Hematopoietic multipotent progenitor cell treated with erythropoietin and hydrocortisone succinate and interleukin-3 and kit ligand, for 17 days (in vitro differentiated cells): ENCODE measurements around the gene RAB4A.

Source experiments
- DNase-seq: peaks from one replicate; pipeline ENCODE4 v3.0.0-alpha.2; 2015; ENCODE audit warnings: low spot score

The RAB4A gene

GRCh38 chr1:229270547-229271447, at the start of gene RAB4A:
Gene RAB4A, plus strand, starts transcription at chr1:229271111. Its CDS starts 229 bp downstream, at chr1:229271340.
- peak; percentile 68 for DNase-seq

DNA sequence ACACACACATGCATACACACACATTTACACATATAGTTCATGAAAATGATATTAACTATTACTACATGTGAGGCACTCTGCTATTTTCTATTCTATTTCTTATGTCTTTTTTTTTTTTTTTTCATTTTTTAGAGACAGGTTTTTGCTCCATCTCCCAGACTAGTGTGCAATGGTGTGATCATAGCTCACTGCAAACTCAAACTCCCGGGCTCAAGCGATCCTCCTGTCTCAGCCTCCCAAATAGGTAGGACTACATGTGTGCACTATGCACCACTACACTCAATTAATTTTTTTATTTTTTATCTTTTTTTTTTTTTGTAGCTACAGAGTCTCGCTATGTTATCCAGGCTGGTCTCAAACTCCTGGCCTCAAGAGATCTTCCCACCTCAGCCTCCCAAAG, 48.8 kb upstream of the RAB4A start:
- DNase-seq, result no peak

DNA sequence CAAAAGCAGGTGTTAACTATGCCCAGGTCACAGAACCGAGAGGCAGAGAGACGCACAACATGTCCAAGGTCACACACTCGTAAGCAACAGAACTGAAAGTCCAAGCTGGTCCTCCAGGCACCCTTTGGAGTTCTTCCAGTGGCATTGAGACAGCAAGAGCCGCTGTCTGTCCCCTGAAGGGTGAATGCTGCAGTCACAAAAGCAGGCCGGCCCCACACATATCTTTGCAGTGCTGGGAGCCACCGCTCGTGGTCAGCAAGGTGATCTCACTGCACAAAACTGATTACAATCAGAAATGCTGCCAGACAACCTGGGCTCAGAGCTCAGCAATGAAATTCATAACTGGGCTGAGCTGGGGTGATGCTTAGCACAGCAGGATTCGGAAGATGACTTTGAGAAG, 47.4 kb upstream of the RAB4A start:
- DNase-seq, result no peak

- DNase-seq, result no peak
These were observed 46.6 kb upstream of the RAB4A start for GRCh38 chr1:229224308-229224707.

- no peak for DNase-seq
These were observed 45.6 kb upstream of the RAB4A start for GRCh38 chr1:229225331-229225782.

- no peak for DNase-seq
These were observed 44.1 kb upstream of the RAB4A start for GRCh38 chr1:229226796-229227195.

DNA sequence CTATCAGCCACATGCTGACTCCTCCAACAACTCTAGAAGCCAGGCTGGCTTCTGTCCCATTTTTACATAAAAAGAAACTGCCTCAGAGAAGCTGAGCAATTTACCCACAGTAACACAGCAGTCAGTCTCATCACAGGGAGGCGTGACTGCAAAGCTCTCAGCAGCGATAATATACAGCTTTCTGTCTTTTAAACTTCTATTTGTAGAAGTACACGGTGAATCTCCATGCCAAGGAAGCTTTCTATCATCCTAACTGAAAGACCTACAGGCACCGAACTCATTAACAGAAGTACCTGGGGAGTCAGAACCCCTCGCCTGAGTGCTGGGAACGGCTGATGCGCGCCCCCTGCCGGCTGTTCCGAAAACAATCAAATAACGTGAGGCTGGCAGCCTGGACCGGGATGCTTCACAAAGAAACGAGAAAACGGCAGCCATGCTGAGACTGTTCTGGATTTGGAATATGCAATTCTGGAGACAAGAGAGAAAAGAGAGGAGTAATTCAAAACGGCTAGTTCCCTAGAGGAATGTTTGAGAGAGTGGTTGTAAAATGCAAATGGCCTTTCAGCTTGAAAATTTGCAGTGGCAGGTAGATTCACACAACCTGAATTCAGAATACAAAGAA, 43.5 kb upstream of the RAB4A start:
- peak; percentile 52 for DNase-seq

- no peak for DNase-seq
These were observed 42.4 kb upstream of the RAB4A start for GRCh38 chr1:229228522-229228921.

GRCh38 chr1:229229137-229229720, 41.7 kb upstream of the RAB4A start:
- no peak for DNase-seq

DNA sequence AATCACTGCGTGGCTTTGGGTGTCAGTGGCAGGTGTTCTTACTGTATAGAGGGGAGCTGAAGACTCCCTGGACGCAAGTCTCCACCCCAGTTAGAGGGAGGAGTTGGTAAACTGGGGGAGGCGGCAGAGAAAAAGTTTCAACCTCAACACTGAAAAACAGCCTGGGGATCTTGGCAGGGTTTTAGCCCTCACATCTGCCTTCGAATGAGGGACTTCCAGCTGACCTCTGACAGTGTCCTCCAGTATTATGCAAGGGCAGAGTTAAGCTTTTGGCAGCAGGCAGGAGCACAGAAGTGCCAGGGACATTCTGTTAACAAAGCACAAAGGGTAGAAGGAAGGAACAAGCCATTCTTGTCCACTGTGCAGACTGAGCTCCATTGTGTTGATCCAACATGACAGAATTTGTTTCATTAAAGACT, 41.2 kb upstream of the RAB4A start:
- no peak for DNase-seq

DNA sequence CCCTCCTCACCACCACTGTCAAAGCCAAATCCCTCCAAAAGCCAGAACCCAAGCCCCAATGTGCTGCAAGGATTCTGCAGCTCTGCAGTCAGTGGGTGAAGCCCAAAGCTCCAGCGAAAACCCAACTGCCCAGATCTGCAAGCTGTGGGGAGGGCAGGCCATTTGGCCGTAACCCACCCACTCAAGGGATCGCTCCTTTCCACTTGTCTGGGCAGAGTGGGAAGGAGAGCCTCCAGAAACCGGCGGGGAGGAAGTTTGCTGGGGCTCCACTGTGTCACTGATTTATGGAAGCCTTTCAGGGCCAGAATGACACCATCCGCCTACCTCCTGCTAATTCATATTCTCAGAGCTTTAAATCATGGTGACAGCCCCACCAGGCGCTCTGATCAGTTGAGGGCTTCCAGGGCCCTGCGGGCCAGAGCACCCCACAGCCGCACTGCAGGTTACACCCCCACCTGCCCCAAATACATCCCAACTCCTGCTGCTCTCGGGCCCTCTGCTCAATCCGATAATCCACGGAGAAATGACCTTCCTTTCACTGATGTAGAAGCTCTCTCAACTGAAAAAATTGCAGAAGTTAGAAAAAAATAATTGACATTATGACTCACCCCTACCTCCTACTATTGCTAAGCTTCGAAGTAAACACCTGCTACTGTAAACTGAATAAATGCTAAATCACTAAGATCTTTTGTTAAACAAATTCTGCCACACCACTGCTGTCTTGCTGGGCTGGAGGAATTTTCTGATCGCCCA, 40.6 kb upstream of the RAB4A start:
- DNase-seq, result no peak

DNA sequence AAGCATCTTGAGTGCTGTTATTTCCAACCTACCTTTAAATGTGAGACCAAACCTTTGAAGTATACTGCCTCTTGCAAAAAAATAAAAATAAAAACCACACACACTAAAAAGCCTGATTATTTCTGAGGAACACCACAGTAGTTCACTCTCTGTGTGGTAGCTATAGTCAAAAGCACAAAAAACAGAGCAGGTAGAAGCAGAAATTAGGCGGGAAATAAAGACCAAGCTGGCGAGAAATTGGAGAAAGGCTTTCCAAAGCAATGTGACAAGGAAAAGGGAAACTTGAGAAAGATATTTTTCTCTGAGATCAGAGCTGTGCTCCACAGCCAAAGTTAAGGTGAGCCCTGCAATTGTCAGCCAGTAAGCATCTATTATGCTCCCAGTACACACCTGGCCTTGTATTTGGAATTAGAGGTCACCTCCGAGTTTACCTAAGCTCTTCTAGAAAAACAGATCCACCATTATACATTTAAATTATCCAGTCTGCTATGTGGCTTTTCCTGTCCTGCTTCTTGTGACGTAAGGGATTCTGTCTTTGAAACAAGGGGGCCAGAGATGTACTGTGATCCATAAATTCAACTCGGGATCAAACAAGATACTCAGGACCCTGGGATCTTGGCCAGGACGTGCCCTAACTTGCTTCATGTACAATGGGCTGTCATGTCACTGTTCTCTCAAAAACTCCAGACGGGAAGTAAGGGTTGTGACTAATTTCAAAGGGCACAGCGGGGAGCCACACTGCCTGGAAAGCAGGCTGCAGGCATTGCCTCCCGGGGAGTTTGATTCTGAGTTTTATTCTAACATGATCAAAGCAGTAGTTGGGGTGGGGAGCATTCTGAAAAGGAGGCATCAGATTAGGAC, 39.8 kb upstream of the RAB4A start:
- no peak for DNase-seq

DNA sequence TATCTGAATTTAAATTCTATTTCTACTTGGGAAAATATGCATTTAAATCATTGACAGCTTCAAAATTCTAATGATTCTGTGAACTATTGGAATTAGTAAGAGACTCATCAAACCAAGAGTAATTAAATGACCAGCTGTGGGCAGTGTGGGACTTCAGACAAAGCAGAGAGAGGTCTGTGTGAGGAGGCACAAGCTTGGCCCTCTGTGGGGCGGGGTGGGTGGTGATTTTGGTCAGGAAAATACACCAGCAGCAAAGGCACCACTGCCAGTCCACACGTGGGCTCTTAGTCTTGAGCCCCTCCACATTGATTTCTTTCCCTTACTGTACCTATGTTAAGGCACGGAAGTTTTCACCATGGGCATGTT, 39.2 kb upstream of the RAB4A start:
- no peak for DNase-seq

- no peak for DNase-seq
These were observed 35.9 kb upstream of the RAB4A start for GRCh38 chr1:229234870-229235472.

GRCh38 chr1:229237320-229237719, 33.6 kb upstream of the RAB4A start:
- DNase-seq, result no peak

GRCh38 chr1:229238231-229238630, 32.7 kb upstream of the RAB4A start:
- DNase-seq, result no peak

GRCh38 chr1:229238674-229239415, 32.1 kb upstream of the RAB4A start:
- no peak for DNase-seq

- DNase-seq, result no peak
These were observed 30.4 kb upstream of the RAB4A start for GRCh38 chr1:229240532-229240931.

DNA sequence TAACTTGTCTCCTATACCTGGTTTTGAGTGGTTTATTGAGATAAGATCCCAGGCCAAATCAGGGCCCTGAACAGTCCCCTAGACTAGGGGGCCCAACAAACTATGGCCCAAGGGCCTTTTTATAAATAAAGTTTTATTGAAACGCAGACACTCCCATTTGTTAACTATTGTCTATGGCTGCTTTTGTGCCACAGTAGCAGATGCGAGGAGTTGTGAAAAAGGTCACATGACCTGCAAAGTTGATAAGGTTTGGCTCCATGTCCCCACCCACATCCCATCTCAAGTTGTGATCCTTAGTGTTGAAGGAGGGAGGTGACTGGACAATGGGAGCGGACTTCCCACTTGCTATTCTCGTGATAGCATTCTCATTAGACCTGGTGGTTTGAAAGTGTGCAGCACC, 29.5 kb upstream of the RAB4A start:
- DNase-seq, result no peak

GRCh38 chr1:229243638-229244037, 27.3 kb upstream of the RAB4A start:
- no peak for DNase-seq
